ENCODE results near the gene MAP7.
"Not testable (repeated sequence)": the region's sequence is repeated elsewhere in the genome, so short reads cannot be mapped to it uniquely, and the experiment has no call there.

Gene MAP7

GRCh38 chr6:136445063-136445462 is 105.2 kb downstream of the MAP7 start:
- TF ChIP-seq POLR2A (IDR thresholded peaks at IDR 0.05; ENCODE audit: low read depth, low read length), result no peak
- TF ChIP-seq PAX5 (IDR thresholded peaks at IDR 0.05; ENCODE audit: insufficient read depth, low read length, severe bottlenecking), result no peak
- TF ChIP-seq POU2F2 (IDR thresholded peaks at IDR 0.05; ENCODE audit: low read depth, low read length), result no peak
- TF ChIP-seq TAF1 (IDR thresholded peaks at IDR 0.05; ENCODE audit: low read depth, low read length), result no peak
- TF ChIP-seq SPI1 (IDR thresholded peaks at IDR 0.05; ENCODE audit: low read depth, low read length), result no peak
- TF ChIP-seq POLR2AphosphoS5 (IDR thresholded peaks at IDR 0.05; ENCODE audit: low read depth, low read length), result no peak
- DNase-seq (ENCODE audit: insufficient read length, low spot score) (no peak), FAIRE-seq (no peak)

- FAIRE-seq (no peak), DNase-seq (ENCODE audit: insufficient read length, low spot score) (no peak)
- TF ChIP-seq SPI1 (IDR thresholded peaks at IDR 0.05; ENCODE audit: low read depth, low read length) (no peak), TAF1 (IDR thresholded peaks at IDR 0.05; ENCODE audit: low read depth, low read length) (no peak), POLR2A (IDR thresholded peaks at IDR 0.05; ENCODE audit: low read depth, low read length) (no peak), POLR2AphosphoS5 (IDR thresholded peaks at IDR 0.05; ENCODE audit: low read depth, low read length) (no peak), PAX5 (IDR thresholded peaks at IDR 0.05; ENCODE audit: insufficient read depth, low read length, severe bottlenecking) (no peak), POU2F2 (IDR thresholded peaks at IDR 0.05; ENCODE audit: low read depth, low read length) (no peak)
Observed at GRCh38 chr6:136440203-136440602, 110.0 kb downstream of the MAP7 start.

GRCh38 chr6:136439514-136440190 is 110.6 kb downstream of the MAP7 start:
- FAIRE-seq (no peak), DNase-seq (ENCODE audit: insufficient read length, low spot score) (no peak)
- TF ChIP-seq TAF1 (IDR thresholded peaks at IDR 0.05; ENCODE audit: low read depth, low read length), result no peak
- TF ChIP-seq POU2F2 (IDR thresholded peaks at IDR 0.05; ENCODE audit: low read depth, low read length), result no peak

GRCh38 chr6:136438441-136438840 is 111.8 kb downstream of the MAP7 start:
- TF ChIP-seq POLR2AphosphoS5 (IDR thresholded peaks at IDR 0.05; ENCODE audit: low read depth, low read length) (no peak), PAX5 (IDR thresholded peaks at IDR 0.05; ENCODE audit: insufficient read depth, low read length, severe bottlenecking) (no peak), TAF1 (IDR thresholded peaks at IDR 0.05; ENCODE audit: low read depth, low read length) (no peak), POLR2A (IDR thresholded peaks at IDR 0.05; ENCODE audit: low read depth, low read length) (no peak), SPI1 (IDR thresholded peaks at IDR 0.05; ENCODE audit: low read depth, low read length) (no peak), POU2F2 (IDR thresholded peaks at IDR 0.05; ENCODE audit: low read depth, low read length) (no peak)
- no peak for DNase-seq (ENCODE audit: insufficient read length, low spot score)
- no peak for FAIRE-seq

- no peak for TF ChIP-seq TAF1 (IDR thresholded peaks at IDR 0.05; ENCODE audit: low read depth, low read length)
- no peak for TF ChIP-seq POLR2AphosphoS5 (IDR thresholded peaks at IDR 0.05; ENCODE audit: low read depth, low read length)
- no peak for TF ChIP-seq POU2F2 (IDR thresholded peaks at IDR 0.05; ENCODE audit: low read depth, low read length)
- TF ChIP-seq SPI1 (IDR thresholded peaks at IDR 0.05; ENCODE audit: low read depth, low read length), result no peak
- no peak for TF ChIP-seq POLR2A (IDR thresholded peaks at IDR 0.05; ENCODE audit: low read depth, low read length)
- TF ChIP-seq PAX5 (IDR thresholded peaks at IDR 0.05; ENCODE audit: insufficient read depth, low read length, severe bottlenecking), result no peak
- DNase-seq (ENCODE audit: insufficient read length, low spot score), result no peak
- no peak for FAIRE-seq
Observed at GRCh38 chr6:136437246-136437645, 113.0 kb downstream of the MAP7 start.

- no peak for FAIRE-seq
- TF ChIP-seq POLR2A (IDR thresholded peaks at IDR 0.05; ENCODE audit: low read depth, low read length) (no peak), SPI1 (IDR thresholded peaks at IDR 0.05; ENCODE audit: low read depth, low read length) (no peak), POLR2AphosphoS5 (IDR thresholded peaks at IDR 0.05; ENCODE audit: low read depth, low read length) (no peak), TAF1 (IDR thresholded peaks at IDR 0.05; ENCODE audit: low read depth, low read length) (no peak), POU2F2 (IDR thresholded peaks at IDR 0.05; ENCODE audit: low read depth, low read length) (no peak), PAX5 (IDR thresholded peaks at IDR 0.05; ENCODE audit: insufficient read depth, low read length, severe bottlenecking) (no peak)
Observed at GRCh38 chr6:136435101-136435500, 115.1 kb downstream of the MAP7 start.

GRCh38 chr6:136431306-136431705 is 118.9 kb downstream of the MAP7 start:
- not testable (repeated sequence) for DNase-seq (ENCODE audit: insufficient read length, low spot score); FAIRE-seq

More at GRCh38 chr6:136435101-136435500, 115.1 kb downstream of the MAP7 start:
- no peak for DNase-seq (ENCODE audit: insufficient read length, low spot score)

- no peak for DNase-seq (ENCODE audit: insufficient read length, low spot score)
- no peak for FAIRE-seq
Observed at GRCh38 chr6:136429264-136430065, 120.8 kb downstream of the MAP7 start.

GRCh38 chr6:136427378-136427717 is 122.9 kb downstream of the MAP7 start:
- FAIRE-seq, result no peak

More at GRCh38 chr6:136429264-136430065, 120.8 kb downstream of the MAP7 start:
- TF ChIP-seq POU2F2 (IDR thresholded peaks at IDR 0.05; ENCODE audit: low read depth, low read length) (no peak), POLR2A (IDR thresholded peaks at IDR 0.05; ENCODE audit: low read depth, low read length) (no peak), SPI1 (IDR thresholded peaks at IDR 0.05; ENCODE audit: low read depth, low read length) (no peak), TAF1 (IDR thresholded peaks at IDR 0.05; ENCODE audit: low read depth, low read length) (no peak), PAX5 (IDR thresholded peaks at IDR 0.05; ENCODE audit: insufficient read depth, low read length, severe bottlenecking) (no peak), POLR2AphosphoS5 (IDR thresholded peaks at IDR 0.05; ENCODE audit: low read depth, low read length) (no peak)

More at GRCh38 chr6:136427378-136427717, 122.9 kb downstream of the MAP7 start:
- DNase-seq (ENCODE audit: insufficient read length, low spot score), result no peak
- no peak for TF ChIP-seq TAF1 (IDR thresholded peaks at IDR 0.05; ENCODE audit: low read depth, low read length)
- no peak for TF ChIP-seq POLR2AphosphoS5 (IDR thresholded peaks at IDR 0.05; ENCODE audit: low read depth, low read length)
- TF ChIP-seq POLR2A (IDR thresholded peaks at IDR 0.05; ENCODE audit: low read depth, low read length), result no peak
- TF ChIP-seq PAX5 (IDR thresholded peaks at IDR 0.05; ENCODE audit: insufficient read depth, low read length, severe bottlenecking), result no peak
- no peak for TF ChIP-seq SPI1 (IDR thresholded peaks at IDR 0.05; ENCODE audit: low read depth, low read length)
- no peak for TF ChIP-seq POU2F2 (IDR thresholded peaks at IDR 0.05; ENCODE audit: low read depth, low read length)

All from GM12891 (cell line).